Measurements from ENCODE around the gene LILRB5. TPM values are rescaled to one million over a fixed set of nuclear protein-coding genes. Genes with fewer than 3 reads are reported as not detected.

LILRB5 gene
- total RNA-seq = not detected in 2 replicates

DNA sequence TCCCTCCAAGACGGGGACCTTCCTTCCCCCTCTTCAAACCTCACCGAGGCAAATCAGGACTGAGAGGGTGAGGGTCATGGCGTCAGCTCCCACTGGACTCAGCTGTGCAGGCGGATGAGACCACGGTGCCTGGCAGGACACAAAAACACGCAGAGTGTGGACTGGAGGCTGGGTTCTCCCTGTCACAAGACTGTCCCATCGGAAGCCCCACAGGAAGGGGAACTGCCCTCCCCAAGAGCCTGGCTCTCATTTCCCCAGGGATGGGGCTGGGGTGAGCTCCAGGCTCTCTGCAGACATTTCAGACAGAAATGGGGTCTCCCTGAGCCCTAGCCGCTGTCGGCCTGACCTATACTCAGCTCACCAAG is at the start of gene LILRB5:
Gene LILRB5 (minus strand): TSS at position 158 of the 365 bp plus-strand sequence. CDS start 80 bp downstream, at position 78.

DNA sequence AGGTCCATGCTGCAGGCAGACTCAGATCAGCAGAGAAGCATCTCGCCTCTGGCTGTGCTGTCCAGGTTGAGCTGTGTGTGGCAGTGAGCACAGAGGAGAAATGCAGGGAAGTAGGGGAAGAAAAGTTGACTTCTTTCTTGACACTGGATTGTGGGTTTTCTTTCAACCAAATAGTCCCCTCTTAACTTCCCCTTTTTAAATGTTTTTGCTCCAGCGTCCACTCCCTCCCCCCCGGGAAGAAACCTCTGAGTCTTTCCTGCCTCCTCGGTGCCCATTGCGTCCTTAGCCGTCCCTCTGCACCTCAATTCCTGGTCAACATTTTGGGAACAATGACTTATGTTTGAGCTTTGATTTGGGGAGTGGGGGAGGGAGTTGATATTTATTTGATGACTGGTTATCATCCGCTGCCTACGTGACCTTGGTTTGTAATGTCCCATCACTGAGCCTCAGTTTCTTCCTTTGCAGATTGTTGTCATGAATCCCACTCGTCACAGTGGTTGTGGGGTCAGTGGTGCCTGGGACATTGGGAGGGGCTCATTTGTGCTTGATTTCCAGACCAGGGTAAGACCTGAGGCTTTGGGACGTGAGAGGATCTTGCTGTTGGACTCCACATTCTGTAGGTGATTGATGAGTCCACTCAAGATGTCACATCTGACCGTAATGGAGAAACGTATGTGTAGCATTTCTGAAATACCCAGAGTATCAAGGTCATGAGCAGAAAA is 24.1 kb upstream of the LILRB5 start, which contains the start of gene LILRB2:
Gene LILRB2 (minus strand): TSS at position 104 of the 722 bp plus-strand sequence. CDS start 614 bp downstream, outside the sequence.

DNA sequence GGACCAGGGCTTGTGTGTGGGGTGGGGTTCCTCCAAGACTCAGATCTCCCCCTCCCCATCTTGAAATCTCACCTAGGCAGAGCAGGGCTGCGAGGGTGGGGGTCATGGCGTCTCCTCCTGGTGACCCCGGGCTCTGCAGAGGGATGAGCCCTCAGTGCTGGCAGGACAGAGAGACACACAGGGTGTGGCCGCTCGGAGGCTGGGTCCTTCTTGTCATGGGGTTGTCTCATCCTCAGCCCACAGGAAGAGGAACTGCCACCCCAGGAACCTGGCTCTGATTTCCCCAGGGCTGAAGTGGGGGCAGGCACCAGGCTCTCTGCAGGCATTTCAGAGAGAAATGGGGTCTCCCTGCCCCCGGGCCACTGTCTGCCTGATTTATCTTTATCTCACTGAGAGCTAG is 14.4 kb downstream of the LILRB5 start, which contains the start of gene LILRA6:
Gene LILRA6 (minus strand): TSS at position 145 of the 400 bp plus-strand sequence.

DNA sequence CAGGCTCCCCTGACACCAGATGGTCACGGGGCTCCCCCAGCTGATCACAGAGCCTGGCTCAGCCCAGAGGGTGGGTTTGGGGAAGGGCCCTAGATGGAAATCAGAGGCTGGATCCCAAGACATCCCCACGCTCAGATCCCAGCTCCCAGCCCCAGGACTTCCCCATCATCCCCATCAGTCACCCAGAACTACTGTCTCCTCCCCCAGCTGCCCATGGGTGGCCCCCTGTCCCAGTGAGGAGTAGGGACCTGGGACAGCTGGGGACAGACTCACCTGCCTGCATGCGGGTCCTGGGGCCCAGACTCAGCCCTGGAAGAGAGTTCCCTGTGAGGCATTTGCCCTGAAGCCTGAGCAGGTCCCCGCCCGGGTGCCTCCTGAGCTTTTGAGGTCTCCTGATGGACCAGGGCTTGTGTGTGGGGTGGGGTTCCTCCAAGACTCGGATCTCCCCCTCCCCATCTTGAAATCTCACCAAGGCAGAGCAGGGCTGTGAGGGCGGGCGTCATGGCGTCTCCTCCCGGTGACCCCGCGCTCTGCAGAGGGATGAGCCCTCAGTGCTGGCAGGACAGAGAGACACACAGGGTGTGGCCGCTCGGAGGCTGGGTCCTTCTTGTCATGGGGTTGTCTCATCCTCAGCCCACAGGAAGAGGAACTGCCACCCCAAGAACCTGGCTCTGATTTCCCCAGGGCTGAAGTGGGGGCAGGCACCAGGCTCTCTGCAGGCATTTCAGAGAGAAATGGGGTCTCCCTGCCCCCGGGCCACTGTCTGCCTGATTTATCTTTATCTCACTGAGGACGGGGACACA is 34.4 kb downstream of the LILRB5 start, which contains the start of gene LILRB3:
Gene LILRB3 (minus strand): TSS at position 534 of the 803 bp plus-strand sequence. CDS start 31 bp downstream, at position 503.

Other genes starting within 250 kb of the LILRB5 start
- not detected in 2 replicates for gene VSTM1, start 193.4 kb downstream of the LILRB5 start, total RNA-seq
- gene TARM1, start 175.9 kb downstream of the LILRB5 start, total RNA-seq = not detected in 2 replicates
- gene OSCAR, start 156.5 kb downstream of the LILRB5 start, total RNA-seq = 0.49 and 2.0 TPM in 2 replicates
- gene NDUFA3, start 154.4 kb downstream of the LILRB5 start, total RNA-seq = 13.4 and 40.8 TPM in 2 replicates
- 13.9 and 22.2 TPM in 2 replicates for gene TFPT, start 141.6 kb downstream of the LILRB5 start, total RNA-seq
- 50.2 and 52.7 TPM in 2 replicates for gene PRPF31, start 141.5 kb downstream of the LILRB5 start, total RNA-seq
- gene CNOT3, start 119.5 kb downstream of the LILRB5 start, total RNA-seq = 15.5 and 20.4 TPM in 2 replicates
- gene LENG1, start 97.6 kb downstream of the LILRB5 start, total RNA-seq = 3.4 and 4.5 TPM in 2 replicates
- 0.32 and 0.90 TPM in 2 replicates for gene TMC4, start 84.1 kb downstream of the LILRB5 start, total RNA-seq
- 98.8 and 123 TPM in 2 replicates for gene MBOAT7, start 67.7 kb downstream of the LILRB5 start, total RNA-seq
- gene TSEN34, start 66.0 kb downstream of the LILRB5 start, total RNA-seq = 82.1 and 116 TPM in 2 replicates
- gene RPS9, start 56.4 kb downstream of the LILRB5 start, total RNA-seq = 2,181 and 2,831 TPM in 2 replicates
- not detected in 2 replicates for gene LILRB3, start 34.3 kb downstream of the LILRB5 start, total RNA-seq
- gene LILRA6, start 14.5 kb downstream of the LILRB5 start, total RNA-seq = not detected in 2 replicates
- not detected in 2 replicates for gene LILRB2, start 23.8 kb upstream of the LILRB5 start, total RNA-seq
- gene LILRA5, start 55.9 kb upstream of the LILRB5 start, total RNA-seq = not detected in 2 replicates
- not detected in 2 replicates for gene LILRA4, start 81.9 kb upstream of the LILRB5 start, total RNA-seq
- not detected in 2 replicates for gene LAIR1, start 107.7 kb upstream of the LILRB5 start, total RNA-seq
- 0.16 TPM in 1 of 2 replicates, not detected in the other for gene TTYH1, start 158.2 kb upstream of the LILRB5 start, total RNA-seq
- gene LENG8, start 191.9 kb upstream of the LILRB5 start, total RNA-seq = 28.5 and 68.2 TPM in 2 replicates
- gene LENG9, start 206.5 kb upstream of the LILRB5 start, total RNA-seq = 3.6 and 4.9 TPM in 2 replicates
- 85.5 and 90.4 TPM in 2 replicates for gene CDC42EP5, start 216.0 kb upstream of the LILRB5 start, total RNA-seq
- not detected in 2 replicates for gene LAIR2, start 245.6 kb upstream of the LILRB5 start, total RNA-seq